AG09309 (cell line): ENCODE results near the gene LGSN.
"Not testable (repeated sequence)": the region's sequence is repeated elsewhere in the genome, so short reads cannot be mapped to it uniquely, and the experiment has no call there.

Source experiments
- DNase-seq: peaks from one replicate; pipeline ENCODE4 v3.0.0-alpha.2; 2010; ENCODE audit warnings: low read depth
- H3K4me3 ChIP-seq: 2 replicates; pipeline ENCODE4 v1.5.1; 2011; ENCODE audit warnings: mild to moderate bottlenecking, low read depth, low read length, moderate library complexity; ENCODE audit not compliant: control insufficient read depth
- CTCF ChIP-seq: IDR thresholded peaks from 2 replicates; pipeline ENCODE4 v1.5.1; 2011; ENCODE audit warnings: mild to moderate bottlenecking, low read depth, low read length, inconsistent platforms; ENCODE audit not compliant: insufficient read depth, control insufficient read depth; ENCODE audit errors: missing control alignments

The LGSN gene

GRCh38 chr6:63352069-63352543 is 32.3 kb upstream of the LGSN start:
- no peak overlapping the region for H3K4me3 ChIP-seq
- DNase-seq, result peak; percentile 46
- peak; percentile 37 for TF ChIP-seq CTCF

GRCh38 chr6:63349401-63349800 is 29.6 kb upstream of the LGSN start:
- no peak for DNase-seq

GRCh38 chr6:63348836-63349235 is 29.1 kb upstream of the LGSN start:
- no peak for DNase-seq
- H3K4me3 ChIP-seq, result no peak overlapping the region
- no peak for TF ChIP-seq CTCF

More at GRCh38 chr6:63349401-63349800, 29.6 kb upstream of the LGSN start:
- H3K4me3 ChIP-seq, result no peak overlapping the region
- no peak for TF ChIP-seq CTCF

- no peak for TF ChIP-seq CTCF
- peak; percentile 60 for DNase-seq
- no peak overlapping the region for H3K4me3 ChIP-seq
Measured at GRCh38 chr6:63347599-63347998, 27.8 kb upstream of the LGSN start.

GRCh38 chr6:63346217-63346835 is 26.5 kb upstream of the LGSN start:
- H3K4me3 ChIP-seq, result no peak overlapping the region
- TF ChIP-seq CTCF, result no peak
- no peak for DNase-seq

GRCh38 chr6:63340351-63340750 is 20.6 kb upstream of the LGSN start:
- no peak overlapping the region for H3K4me3 ChIP-seq
- TF ChIP-seq CTCF, result no peak
- DNase-seq, result no peak

- DNase-seq, result not testable (repeated sequence)
Measured at GRCh38 chr6:63334652-63335051, 14.9 kb upstream of the LGSN start.

More at GRCh38 chr6:63334652-63335051, 14.9 kb upstream of the LGSN start:
- H3K4me3 ChIP-seq, result not testable (repeated sequence)
